Measurements from ENCODE around the gene IFIH1.

- TF ChIP-seq CTCF (conservative IDR thresholded peaks at IDR 0.05) (no peak), EZH2 (IDR thresholded peaks at IDR 0.05; ENCODE audit: low read depth) (no peak)
These were observed 590 bp downstream of the IFIH1 start for GRCh38 chr2:162317861-162318327.

Data from PC-9 (cell line).